NCI-H524 treated with DMSO at 0.1 percent for 48 hours (cell line): ENCODE measurements around the gene SAMD4B.
"Not testable (repeated sequence)": the region's sequence is repeated elsewhere in the genome, so short reads cannot be mapped to it uniquely, and the experiment has no call there.

ENCODE experiments used
- DNase-seq: peaks from one replicate; lab custom pipeline; 2025; lab: John Stamatoyannopoulos, UW

SAMD4B gene

GRCh38 chr19:39334444-39334976 lies 7.7 kb upstream of the SAMD4B start:
- no peak for DNase-seq

GRCh38 chr19:39335168-39335548 lies 7.1 kb upstream of the SAMD4B start:
- no peak for DNase-seq

DNA sequence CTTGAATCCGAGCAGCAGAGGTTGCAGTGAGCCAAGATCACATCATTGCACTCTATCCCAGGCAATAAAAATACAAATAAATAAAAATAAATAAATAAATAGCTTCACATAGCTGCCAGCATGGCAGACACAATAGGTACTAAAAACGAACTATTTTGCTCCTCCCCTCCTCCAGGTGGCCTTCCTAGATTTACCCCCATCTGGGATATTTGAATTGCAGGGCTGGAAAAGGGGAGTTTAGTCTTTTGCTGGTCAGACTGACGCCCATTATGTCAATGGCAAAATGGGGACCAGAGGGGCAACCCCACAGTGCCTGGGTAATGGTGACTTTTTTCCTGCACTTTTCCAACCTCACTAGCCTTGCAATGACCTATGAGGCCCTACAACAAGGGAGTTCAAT lies 5.7 kb upstream of the SAMD4B start:
- no peak for DNase-seq

- DNase-seq: no peak
These were observed 2.5 kb upstream of the SAMD4B start for GRCh38 chr19:39339674-39340073.

- not testable (repeated sequence) for DNase-seq
These were observed 2.1 kb upstream of the SAMD4B start for GRCh38 chr19:39340156-39340555.

DNA sequence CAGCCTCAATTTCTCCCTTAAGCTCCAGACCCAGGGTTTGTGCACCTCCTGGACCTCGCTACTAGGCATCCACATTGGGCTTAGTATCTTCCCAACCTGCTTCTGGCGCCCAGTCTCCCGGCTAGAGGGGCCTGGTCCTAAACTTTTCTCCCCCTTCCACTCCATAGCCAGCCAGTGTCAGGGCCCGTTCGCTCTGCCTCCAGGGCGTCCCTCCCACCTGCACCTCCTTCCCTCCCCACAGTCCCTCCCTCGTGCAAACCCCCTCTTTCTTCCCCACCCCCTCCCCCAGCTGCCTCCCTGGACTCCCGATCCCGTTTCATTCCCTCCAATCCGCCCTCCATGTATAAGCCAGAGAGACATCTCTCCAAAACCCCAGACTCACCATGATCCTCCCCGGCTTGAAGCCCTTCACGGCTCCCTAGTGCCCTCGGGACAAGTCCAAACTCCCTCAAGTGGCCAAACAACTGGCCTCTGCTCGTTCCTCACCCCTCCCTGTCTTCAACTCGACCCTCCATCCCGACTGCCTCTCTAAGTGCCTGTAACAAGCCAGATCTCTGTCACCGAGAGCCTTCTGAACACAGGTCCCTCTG lies 997 bp upstream of the SAMD4B start:
- no peak for DNase-seq

- DNase-seq: no peak
These were observed 555 bp downstream of the SAMD4B start for GRCh38 chr19:39342647-39343305.

DNA sequence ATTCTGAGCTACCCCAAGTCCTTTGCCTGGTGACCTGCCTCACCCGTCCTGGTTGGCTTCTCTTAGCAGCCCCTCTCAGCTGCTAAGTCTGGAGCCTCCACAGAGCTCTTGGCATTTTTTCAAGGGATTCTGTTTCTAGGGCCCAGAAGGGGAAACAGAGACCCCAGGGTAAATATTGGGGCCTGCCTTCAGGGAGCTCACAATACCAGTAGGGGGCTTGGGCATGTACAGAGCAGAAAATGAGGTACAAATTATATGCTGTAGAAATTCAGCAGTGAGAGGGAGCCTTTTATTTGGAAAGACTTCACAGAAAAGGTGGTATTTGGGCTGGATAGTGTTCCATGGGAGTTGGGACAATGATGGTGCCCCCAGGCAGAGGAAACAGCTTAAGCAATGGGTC lies 3.7 kb downstream of the SAMD4B start:
- DNase-seq: no peak

DNA sequence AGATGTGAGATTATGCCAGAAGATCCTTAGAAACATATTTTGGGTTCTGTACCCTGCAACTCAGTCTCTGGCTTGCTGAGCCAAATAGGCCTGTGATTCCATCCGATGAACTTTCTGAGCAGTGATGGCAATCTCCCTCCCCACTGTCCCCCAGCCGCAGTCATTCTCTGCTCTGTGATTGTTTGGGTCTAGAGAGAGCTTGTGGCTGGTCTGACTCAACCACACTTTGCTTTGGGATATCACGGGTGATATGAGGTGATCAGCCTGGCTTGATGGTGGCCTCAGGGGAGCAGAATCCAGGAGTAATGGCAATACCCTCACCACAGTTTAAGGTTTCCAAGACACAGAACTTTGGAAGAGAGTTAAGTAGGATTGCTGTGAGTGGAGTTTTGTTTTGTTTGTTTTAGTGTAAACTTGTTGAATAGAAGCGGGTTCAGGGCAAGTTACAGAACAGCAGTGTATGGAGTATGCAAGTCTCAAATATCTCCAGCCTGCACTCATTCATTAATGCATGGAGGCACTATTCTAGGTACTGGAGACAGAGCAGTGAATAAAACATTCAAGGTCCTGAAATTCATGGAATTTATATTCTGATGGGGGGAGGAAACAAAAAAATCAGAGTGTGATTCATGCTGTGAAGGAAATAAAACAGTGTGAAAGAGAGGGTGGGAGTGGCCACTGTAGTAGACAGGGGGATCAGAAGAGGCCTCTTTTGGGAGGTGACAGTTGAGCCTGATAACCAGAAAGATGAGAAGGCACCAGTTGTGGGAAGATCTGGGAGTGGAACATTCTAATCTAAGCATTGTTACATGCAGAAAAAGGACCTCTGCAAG lies 5.3 kb downstream of the SAMD4B start:
- DNase-seq: no peak

GRCh38 chr19:39349326-39349725 lies 7.1 kb downstream of the SAMD4B start:
- no peak for DNase-seq

DNA sequence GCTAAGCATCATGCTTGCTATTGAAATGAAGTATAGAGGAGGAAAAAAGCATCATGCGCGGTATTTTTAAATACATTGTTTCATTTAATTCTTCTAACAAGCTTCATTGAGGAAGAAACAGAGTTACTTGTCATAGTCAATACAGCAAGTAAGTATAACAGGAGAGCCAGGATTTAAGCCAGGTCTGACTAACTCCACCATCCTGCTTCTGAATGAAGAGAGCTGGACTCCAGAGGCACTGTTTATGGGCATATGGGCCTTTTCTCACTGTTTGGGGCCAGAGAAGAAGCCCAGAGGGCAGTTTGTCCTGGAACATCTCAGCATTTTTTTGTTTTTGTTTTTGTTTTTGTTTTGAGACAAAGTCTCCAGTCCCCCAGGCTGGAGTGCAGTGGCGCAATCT lies 7.9 kb downstream of the SAMD4B start:
- no peak for DNase-seq

DNA sequence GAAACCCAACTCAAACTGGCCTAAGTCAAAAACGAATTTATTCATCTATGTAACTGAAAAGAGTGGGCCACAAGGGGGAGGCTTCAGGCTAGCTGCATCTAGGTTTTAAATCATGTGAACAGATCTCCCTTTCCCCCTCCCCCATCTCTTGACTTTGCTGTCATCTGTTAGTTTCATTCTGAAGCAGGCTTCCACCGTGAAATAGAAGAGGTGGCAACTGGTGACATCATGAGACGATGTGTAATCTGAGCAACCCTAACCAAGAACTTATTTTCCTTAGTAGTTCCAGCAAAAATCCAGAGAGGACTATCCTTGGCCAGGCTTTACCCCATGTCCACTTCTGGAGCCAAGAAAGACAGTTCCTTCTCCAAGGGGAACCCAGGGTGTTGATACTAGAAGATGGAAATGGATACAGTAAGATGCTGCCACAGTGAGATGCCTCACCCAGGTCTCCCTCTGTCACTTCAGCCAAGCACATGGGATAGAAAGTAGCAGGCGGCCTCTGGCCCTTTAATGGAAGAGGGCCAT lies 9.4 kb downstream of the SAMD4B start:
- no peak for DNase-seq

DNA sequence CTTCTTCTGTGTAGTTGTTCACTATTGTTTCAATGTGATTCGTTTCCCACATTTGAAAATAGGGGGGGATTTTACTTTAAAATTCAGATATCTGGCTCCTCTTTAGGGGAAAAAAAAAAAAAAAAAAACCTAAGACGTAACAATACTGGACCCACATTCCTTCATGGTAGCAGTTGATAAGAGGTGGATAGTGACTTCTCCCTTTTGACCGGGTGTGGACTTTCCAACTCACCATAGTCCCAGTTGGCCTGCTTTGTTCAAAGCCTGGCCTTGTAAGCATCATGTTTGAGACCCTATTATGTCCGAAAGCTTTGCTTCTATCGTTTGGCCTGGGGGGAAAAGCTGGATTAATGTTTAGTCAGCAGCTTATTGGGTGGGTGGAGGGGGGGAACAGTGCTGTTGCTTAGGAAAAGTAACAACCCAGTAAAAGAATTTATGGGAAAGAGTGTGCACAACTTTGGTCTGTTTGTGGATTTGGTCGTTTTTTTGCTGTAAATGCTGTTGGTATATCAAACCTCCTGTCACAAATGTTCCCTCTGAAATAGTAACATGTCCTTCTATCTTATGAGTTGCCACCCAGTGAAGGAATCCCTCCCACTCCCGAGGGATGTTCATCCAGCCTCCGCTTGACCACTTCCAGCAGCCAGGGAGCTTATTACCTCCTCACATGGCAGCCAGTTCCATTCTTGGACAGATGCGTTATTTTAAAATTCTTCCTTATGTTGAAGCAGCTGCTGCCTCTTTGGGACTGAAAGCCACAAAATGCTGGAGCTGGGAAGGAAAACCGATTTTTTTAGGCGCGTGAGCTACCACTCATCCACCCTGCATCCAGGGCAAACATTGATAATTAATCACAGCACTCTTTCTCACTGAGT lies 10.4 kb downstream of the SAMD4B start:
- no peak for DNase-seq

GRCh38 chr19:39355253-39355652 lies 13.0 kb downstream of the SAMD4B start:
- no peak for DNase-seq

DNA sequence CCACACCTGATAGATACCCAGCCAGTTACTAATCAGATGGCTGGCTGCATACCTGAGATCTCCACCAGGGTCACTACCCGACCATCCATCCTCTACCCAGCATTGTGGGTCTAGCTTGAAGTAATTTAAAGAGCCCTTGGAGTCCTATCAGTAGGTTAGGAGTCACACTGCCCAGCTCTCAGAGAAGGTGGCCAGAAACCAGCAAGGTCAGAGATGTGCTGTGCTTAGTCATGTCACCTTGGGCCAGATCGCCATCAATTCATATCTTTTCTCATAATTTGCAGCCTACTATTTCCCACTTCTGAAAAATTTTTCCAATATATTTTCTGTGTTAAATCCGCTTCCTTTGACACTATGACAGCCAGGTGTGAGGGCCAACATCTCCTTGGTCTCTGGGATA lies 13.9 kb downstream of the SAMD4B start:
- DNase-seq: no peak

GRCh38 chr19:39356647-39357046 lies 14.4 kb downstream of the SAMD4B start:
- DNase-seq: no peak

DNA sequence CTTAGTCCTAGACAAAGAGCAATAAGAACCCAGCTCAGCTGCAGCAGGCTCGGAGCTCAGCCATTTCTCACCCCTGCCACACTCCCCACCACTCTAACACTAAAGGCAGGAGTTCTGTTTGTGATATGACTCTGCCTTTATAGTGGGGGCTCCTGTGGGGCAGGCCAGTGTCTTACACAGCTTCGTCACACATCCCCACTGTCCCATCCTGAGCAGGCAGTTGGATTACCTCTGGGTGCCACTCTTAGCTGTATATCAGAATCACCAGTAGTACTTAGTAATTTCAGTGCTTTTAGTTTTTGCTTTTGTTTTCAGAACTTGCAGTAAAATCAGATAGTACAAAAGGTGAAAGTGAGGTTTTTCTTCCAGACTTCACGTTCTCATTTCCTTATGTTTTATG lies 16.8 kb downstream of the SAMD4B start:
- no peak for DNase-seq

GRCh38 chr19:39360599-39360998 lies 18.4 kb downstream of the SAMD4B start:
- DNase-seq: no peak

DNA sequence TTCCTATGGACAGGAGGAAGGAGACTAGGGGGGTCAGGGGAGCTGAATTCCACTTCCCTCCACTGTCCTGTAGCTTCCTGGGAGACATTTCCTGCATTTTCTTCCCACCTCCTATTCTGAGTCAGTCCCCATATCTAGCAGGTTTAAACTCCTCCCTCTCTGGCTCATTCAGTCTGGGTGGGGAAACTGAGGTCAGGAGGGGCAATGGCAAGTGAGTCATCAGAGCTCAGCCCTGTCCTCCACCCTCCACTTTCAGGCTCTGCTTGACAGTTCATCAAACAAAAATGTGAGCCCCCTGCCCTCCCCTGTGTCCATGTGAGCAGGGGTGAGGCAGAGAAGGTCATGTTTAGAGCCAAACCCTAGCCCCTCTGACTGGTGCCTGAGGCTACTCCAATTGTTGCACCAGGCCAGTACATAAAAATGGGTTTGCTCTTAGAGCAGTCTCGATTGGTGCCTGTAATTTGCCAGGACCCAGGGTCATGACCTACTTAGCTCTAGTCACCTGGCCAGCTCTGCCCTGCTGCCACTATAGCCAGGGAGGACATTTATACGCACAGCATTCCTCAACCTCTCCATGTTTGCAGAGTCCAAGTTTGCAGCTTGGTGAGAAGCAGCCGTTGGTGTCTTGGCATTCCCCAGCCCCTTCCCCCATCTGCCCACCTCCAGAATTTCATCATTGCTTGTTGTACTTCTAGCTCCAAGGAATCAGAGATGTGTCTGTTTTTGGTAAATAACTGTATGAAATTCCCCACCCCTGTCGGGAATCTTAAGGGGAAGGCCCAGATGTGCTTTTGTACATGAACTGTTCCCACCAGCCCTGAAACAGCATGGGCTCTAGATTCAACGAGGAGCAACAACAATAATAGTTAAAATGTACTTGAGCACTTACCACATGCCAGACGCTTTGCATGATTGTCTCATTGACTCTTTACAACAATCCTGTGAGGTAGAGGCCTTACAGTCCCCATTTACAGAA lies 20.7 kb downstream of the SAMD4B start:
- DNase-seq: no peak

DNA sequence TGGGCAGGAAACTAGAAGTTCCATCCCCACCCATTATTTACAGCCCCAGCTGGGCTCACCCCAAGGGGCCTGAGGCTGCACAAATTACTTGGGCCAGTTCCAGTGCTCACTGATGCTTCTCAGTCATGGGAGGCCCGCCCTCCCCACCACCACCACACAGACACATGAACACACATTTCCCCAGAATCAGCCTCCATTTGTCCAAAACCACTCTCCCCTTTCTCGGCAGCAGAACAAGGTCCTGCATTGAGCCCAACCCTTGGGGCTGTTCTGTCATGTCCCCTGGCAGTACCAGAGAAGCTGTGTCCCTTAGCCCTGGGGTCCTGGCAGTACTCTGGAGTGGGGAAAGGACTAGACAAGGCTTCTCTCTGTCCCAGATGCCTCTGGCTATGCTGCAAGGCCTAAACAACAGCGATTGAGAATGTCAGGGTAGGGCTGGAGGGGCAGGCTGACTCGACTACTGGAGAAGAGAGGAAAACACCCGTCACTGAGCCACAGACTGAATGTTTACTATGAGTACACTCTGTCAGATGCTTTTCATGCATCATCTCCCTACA lies 21.8 kb downstream of the SAMD4B start:
- no peak for DNase-seq
